Stimulated activated naive CD8-positive, alpha-beta T cell treated with anti-CD3 and anti-CD28 coated beads, Interleukin-15, Interleukin-2, amounts not matched to agents 100 U/mL and 50 U/mL, for 24 hours (primary cell): ENCODE data around the gene GJC1.
A peak's percentile ranks its signal among the peaks of the same experiment; 100 is the strongest.

Experiments used
- ATAC-seq: fragments of 150-1000 bp; cut with Tn5 transposase; one replicate; pipeline ENCODE4 v1.10.0; 2021
- DNase-seq: peaks from one replicate; pipeline ENCODE4 v3.0.0; 2021

The GJC1 gene

DNA sequence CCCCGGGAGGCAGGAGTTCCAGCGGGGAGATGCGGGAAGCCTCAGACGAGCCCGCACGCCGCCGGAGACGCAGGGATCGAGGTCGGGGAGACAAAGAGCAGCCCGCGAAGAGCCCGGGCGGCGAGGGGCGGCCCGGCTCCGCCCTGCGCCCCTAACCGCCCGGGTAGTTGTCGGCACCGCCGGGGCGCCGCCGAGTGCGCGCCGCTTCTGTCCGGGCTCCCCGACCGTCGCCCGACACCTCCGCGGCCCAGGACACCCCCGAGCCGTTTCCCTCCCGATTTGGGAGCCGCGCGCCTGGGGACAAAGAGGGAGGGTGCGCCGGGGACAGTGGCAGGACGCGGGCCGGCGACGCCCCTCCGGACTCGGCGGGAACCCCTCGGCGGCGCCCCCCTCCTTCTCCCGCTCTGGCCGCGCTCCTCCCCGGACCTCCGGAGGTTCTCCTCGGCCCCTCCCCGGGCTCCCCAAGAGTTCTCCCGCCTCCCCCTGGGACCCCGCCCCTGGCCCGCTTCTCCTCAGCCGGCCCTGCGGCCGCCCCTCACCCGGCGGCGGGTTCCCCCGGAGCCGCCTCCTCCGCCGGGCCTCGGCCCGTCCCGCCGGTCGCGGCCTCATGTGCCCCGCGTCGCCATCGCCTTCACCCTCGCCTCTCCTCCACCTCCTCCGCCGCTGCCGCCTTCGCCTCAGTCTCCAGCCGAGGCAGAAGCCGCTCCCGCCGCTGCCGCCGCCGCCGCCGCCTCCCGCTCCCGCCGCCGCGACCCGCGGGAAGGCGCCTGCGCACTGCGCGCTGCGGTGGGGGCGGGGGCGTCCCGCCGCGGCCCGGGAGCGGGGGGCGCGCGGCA is at the start of gene GJC1:
GJC1 (minus strand) TSS at position 765 of the 836 bp plus-strand sequence. CDS start 24,470 bp downstream, outside the sequence.
- ATAC-seq = peak; percentile 67
- peak; percentile 44 for DNase-seq

DNA sequence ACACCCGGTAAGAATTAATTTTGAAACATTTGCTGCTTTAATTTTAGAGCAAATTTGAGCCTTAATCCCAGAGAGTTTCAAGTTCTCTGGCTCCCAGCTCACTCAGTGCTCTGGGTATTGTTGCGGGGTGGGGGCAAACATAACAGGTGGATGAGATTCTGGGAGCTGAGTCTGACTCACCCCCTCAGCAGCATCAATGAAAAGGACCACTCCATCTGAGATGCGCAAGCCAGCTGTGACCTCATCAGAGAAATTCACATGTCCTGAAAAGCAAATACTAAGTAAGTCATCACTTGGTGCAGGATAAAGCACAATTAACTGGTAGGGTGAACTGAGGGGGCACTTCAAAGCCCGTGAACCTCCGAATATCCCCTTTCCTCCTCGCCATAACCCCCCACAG is 49.3 kb upstream of the GJC1 start:
- ATAC-seq (no peak), DNase-seq (no peak)

DNA sequence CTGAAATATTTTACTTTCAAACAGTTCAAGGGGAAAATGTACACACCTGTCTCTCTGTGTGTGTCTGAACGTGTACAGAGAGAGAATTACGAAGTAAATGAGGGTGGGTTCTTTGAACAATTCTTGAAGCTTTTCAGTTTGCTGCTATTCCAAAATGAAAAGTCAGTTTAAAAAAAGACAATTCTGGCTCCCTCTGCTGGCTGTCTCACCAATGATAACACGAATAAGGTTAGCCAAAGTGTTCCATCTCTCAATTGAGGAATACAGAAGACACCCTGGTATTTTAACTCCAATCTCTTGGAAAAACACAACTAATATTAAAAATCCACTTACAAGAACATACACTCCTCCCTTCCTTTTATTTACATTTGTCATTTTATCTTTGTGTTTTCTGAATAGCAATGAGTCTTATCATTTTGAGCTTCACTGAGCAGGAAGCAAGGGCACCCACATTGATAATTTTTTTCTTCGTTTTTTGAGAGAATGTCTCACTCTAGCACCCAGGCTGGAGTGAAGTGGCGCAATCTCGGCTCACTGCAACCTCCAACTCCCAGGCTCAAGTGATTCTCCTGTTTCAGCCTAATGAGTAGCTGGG is 48.6 kb upstream of the GJC1 start:
- ATAC-seq (no peak), DNase-seq (peak; percentile 21)

DNA sequence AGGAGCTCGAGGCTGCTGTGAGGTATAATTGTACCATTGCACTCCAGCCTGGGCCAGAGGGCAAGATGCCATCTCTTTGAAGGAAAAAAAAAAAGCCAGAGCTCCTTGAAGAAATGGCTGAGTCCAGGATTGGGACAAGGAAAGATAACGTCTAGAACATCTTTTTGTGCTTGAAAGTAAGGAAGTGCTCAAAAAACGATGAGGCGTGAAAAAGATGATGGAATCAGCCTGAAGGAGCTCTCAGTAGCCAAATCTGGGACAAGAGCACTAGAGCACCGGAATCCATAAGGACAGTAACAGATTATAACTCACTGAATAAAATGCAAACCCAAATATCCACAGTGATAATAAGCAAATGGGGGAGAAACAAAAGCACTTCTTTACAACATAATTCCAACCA is 47.0 kb upstream of the GJC1 start:
- ATAC-seq (no peak), DNase-seq (no peak)

DNA sequence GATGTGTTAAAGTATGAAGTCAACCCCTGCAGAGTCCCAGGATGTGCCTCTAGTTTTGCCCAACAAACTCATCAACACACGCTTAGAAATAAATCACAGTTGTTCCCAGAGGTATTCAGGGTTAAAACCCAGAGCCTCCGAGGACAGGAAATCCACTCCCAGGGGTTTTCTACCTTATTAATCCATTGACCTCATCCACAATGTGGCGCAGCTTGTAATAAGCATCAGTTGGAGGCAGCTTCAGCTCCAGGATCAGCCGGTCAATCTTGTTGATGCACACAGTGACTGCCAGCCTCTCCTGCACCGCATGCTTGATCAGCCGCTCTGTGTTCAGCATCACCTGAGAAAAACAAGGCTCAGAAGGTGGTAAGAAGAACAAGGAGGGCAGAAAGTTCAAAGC is 45.7 kb upstream of the GJC1 start:
- ATAC-seq (no peak), DNase-seq (no peak)

DNA sequence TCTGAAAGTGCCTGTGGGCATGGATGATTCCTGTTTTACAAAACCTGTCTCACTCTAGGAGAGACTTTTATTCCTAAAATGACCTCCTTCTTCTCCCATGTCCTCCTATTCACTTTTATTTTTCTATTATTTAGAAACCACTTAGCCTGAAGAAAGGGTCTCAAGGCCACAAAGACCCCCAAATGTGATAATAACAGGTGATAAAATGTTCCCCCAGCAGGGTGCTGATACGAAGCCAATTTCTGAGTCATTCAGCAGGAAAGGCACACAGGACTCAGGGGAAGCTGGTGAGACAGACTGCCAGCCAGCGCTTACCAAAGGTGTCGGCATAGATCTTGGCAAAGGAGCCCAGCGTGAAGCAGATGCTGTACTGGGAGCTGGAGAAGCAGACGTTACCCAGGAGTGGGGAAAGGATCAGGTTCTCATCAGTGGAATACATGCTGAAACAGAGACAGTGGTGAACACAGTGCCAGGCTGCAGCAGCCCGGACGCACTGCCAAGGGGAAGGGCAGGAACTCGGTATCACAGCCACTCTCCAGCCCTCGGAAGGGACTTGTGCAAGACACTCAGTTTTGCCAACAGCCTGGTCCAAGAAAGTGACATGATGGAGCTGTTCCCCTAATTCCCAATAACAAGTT is 42.2 kb upstream of the GJC1 start:
- ATAC-seq (no peak), DNase-seq (no peak)

DNA sequence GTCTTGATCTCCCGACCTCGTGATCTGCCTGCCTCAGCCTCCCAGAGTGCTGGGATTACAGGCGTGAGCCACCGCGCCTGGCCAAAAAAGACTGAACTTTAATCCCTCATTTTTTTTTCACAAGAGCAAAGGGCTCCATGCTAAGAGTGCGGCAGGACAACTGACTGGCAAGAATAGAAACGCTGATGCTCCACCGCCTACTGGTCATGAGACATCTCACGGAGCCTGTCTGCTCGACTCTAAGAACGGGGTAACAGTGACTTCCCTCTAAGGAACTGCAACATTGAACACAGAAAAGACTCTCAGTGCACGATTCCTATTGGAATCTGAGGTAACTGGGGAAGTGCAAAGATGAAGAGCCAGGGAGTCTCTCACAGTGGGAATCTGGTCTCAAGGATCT is 41.5 kb upstream of the GJC1 start:
- DNase-seq (no peak), ATAC-seq (no peak)

DNA sequence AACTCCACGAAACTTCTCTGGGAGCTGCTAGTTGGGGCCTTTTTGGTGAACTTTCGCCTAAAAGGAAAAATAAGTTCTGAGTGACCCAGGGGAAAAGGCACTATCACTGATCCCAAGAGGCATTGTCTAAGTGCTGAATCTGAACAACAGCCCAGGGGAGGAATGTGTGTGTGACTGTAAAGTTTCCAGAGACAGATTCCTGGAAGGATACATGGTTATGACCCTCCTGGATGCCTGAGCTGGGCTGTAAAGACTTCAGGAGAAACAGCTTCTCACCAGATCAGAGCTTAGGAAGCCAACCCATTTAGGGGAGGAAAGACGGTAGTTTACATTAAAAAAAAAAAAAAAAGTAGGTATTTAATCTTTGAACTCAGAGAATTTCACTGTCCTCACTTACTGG is 37.8 kb upstream of the GJC1 start:
- DNase-seq (no peak), ATAC-seq (no peak)

DNA sequence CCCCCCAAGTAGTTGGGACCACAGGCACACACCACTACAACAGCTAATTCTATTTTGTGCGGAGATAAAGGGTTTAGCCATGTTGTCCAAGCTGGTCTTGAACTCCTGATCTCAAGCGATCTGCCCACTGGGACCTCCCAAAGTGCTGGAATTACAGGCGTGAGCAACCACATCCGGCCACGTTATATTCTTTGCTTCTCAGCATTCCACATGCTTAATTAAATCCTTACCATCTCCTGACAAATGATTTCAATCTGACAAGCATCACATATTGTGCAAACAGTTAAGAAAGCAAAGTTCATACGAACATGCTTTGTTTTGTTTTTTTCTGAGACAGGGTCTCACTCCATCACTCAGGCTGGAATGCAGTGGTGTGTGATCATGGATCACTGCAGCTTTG is 35.8 kb upstream of the GJC1 start:
- DNase-seq = no peak
- no peak for ATAC-seq

DNA sequence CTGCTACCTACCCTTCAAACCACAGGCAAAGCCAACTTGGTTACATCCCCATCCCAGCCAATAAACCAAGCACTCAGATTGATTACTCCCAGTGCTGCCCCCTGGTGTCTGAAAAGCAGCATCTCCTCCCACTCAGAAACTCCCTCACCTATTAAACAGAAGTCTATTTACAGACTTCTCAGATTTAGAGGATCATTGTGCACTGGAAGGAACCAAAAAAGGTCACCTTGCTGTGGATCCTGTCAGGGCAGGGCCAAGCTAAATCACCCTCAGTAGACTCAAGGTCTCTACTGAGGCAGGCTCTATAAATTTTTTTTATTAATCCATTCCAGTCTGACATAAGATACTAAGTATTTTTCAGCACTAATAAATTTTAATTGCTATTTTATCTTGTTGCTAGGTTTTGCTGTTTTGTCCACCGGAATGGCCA is 35.2 kb upstream of the GJC1 start:
- peak; percentile 55 for ATAC-seq
- DNase-seq = peak; percentile 75

DNA sequence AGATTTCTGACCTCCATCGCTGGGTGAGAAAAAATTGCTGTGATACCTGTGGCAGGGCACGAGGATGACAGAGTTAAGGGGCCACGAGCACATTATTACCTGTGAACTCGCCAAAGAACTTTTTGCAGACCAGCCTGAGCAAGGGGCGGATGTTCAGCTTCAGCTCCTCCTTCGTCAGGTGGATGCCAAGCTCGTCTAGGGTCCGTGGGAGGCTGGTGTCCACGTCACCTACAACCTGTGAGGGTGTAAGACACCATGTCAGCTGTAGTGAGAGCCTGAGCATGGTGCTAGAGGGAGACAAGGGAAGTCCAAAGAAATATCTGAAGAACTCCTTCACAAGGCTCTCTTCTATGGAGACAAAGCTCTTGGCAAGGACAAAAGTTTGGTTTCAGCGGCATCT is 34.7 kb upstream of the GJC1 start:
- ATAC-seq (no peak), DNase-seq (no peak)

DNA sequence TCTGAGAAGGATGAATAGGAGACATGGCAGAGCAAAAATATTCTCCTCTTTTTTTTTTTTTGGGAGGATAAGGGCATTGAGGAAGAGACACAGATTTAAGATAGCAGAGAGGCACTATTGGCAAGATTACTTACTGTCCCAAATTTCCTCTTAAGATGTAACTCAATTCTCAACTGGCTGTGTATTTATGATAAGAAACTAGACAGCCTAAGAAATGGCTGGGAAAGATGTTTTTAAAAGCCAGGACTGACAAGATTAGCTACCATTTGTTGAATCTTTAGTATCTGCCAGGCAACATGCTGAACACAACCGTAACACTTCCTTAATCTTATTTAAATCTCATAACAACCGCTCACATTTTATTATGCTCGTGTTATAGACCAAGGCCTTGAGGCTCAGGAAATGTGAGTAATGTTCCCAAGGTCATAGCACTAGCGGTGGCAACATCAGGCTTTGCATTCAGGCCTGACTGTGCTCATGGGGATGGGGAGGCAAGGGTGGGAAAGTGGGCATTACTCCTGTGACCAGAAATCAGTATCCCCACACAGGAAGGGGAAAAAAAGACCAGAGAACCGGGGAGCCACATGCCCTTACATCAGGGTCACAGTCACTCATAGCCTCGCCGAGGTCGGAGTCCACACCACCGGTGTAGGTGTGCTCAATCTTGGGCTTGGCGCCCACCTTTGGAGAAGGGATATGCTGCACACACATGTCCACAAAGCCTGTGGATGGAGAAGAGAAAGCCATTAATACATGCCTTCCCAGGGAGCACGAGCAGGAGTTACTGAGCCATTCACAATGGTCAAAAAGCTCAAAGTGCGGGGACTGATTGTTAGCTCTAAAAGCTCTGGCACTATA is 33.2 kb upstream of the GJC1 start:
- ATAC-seq = no peak

DNA sequence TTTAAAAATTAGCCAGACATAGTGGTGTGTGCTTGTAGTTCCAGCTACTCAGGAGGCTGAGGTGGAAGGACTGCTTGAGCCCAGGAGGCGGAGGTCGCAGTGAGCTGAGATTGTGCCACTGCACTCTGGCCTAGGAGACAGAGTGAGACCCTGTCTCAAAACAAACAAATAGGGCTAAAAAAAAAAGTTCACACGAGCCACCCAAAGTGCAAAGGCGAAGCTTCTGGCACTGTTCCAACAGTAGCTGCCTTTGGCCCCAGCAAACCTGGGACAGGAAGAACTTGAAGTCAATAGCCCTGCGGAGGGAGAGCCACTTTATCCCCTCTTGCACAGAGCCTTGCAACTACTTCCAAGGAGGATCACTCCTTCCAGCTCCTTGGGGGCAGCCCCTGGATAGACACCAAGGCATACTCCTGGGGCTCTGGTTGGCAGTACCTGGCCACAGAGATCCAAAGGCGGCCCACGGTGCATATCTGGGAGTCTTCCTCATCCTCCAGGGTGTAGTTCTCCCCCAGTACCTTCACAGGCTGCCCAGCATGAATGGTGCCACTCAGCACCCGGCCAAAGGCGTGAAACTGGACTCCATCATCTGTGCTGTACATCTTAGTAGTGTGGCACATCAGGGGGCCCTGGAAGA is 32.3 kb upstream of the GJC1 start:
- ATAC-seq (no peak), DNase-seq (no peak)

More for the DNA sequence above, 33.2 kb upstream of the GJC1 start:
- no peak for DNase-seq

DNA sequence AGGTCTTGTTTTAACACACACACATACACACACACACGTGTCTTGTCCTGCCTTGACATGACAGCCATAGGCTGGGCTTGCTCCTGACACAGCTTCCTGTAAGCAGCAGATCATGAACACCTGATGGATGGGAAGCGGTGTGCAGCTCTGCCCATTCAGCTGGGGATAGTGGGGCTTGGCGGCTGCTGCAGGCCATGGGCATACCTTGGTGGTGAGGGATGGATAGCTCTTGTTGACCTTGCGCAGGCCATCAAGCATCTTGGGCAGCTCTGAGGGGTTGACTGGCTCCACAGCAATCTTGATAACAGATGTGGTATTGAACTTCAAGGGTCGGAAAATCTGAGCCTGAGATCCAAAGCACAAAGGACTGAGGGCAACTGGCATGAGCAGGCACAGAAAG is 29.6 kb upstream of the GJC1 start:
- DNase-seq = no peak
- ATAC-seq = no peak

DNA sequence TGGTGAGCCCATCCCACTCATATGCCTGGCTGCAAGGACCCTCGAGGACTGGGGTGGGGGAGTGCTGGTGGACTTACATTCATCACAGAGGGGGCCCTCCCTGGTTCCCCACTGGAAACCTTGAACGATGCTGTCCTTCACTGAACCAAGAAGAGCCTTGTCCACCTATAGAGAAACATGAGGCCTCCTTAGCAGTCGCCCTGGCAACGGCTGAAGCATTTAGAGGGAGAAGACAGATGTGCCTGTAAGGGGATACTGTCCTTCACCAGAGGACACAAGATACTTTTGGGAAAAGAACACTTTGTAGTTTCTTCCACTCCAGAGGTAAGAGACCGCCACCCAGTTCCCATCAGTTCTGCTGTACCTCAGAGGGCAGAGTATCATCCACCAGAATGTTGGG is 24.1 kb upstream of the GJC1 start:
- DNase-seq = no peak
- no peak for ATAC-seq

DNA sequence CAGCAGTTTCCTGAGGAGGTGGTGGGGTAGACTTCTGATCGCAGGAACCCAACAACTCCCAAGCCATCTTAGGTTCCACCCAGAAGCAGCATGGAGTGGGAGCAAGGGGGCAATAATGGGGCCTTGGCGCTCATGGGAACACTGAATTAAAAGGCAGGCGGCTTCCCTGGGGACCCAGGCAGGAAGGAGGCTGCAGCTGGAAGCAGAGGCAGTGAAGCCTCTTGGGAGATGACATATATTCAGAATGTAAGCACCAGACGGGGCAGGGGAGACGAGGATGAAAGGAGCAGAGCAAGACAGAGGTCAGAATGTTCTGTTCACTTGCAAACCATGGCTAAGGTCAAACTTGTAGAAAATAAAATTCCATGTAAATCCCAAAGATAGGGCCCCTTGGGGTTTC is 20.5 kb upstream of the GJC1 start:
- no peak for DNase-seq
- ATAC-seq = no peak

DNA sequence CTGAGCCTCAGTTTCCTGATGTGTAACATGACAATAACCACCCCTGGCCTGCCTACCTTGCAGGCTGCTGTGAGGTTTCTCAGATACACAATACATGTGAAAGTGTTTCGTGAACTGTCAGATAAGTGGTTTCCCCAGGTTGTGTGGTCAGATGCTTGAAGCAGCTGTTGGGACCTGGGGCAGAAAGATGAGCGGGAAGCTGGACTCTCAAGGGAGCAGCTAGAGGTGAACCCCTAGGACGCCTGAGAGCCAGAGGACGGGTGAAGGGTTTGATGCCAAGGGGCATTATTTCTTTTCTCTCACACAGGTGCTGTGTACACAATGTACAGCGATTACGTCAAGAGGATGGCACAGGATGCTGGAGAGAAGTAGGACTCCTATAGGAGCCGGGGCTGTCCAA is 19.9 kb upstream of the GJC1 start:
- no peak for ATAC-seq
- DNase-seq = no peak

DNA sequence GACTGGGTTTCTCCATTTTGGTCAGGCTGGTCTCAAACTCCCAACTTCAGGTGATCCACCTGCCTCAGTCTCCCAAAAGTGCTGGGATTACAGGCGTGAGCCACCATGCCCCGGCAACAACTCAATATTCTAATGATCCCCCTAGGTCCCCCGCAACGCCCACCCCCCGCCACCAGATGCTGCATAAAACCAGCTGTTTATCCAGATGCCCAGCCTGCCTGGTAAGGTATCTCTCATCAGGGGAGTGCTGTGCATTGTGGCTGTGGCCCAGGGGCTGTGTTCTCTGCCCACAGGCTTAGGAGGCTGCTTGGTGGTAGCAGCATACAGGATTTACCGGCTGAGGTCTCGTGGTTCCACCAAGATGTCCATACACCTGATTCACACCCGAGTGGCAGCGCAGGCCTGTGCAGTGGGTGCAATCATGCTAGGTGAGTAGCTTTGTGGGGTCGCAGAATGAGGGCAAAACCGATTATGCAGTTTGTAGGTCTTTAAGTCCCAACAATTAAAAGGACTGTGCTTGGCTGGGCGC is 18.9 kb upstream of the GJC1 start:
- DNase-seq = no peak
- no peak for ATAC-seq

DNA sequence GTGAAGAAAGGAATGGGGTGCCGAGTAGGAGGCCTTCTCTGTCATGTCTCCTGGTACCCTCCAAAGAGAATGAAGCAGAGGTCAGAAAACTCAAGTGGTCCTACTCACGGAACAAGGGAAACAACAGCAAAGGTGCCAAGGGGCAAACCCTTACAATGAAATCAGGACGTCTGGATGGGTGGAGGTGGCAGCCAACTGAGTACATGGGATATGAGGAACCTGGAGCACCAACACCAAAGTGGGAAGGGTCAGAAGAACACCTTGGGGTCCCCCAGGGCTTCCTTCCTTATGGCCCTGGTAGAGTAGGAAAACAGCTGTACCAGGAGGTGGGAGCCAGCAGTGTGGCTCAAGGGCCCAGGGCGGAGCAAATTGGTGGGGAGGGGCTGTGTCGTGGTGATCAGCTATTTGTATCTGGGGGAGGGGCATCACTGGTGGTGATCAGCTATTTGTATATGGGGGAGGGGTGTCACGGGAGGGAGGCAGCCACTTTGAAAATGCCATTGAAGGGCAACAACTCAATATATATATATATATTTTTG is 18.2 kb upstream of the GJC1 start:
- no peak for ATAC-seq
- DNase-seq = no peak

DNA sequence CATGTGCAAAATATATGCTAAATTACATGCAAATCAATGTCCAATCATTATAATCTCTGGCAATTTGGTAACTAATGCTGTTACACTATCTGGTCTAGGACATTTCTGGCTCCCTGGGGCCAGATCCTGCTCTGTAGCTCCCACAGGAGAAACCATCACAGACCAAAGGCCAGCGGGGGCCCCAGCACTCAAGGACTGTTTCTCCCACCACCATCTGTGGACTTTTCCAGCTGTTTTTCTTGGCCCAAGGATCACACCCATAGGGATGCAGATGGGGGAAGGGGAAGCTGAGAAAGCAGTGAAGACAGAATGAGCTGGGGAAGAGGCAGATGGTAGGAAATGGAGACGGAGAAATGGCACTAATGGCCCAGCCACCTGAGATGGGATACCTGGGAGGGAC is 17.5 kb upstream of the GJC1 start, which contains the start of gene HIGD1B:
HIGD1B (plus strand) TSS at position 298 of the 400 bp plus-strand sequence. CDS start 270 bp downstream, outside the sequence.
- ATAC-seq (no peak), DNase-seq (no peak)

DNA sequence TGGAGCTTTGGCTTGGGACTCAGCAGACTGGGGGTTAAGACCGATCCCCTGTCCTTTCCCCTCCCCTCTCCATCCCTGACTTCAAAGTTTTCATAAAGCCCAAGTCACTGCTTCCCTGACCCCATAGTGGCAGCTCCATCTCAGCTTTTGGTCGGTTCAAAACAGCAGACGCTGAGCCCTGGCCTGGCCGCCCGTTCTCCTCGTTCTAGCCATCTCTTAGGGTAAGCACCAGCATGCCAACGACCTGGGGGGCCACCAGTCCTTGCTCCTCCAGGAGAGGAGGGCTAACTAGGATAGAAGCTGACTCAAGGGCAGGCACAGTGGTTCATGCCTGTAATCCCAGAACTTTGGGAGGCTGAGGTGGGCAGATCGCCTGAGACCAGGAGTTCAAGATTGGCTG is 16.1 kb upstream of the GJC1 start:
- ATAC-seq (no peak), DNase-seq (no peak)
